ENCODE data around the gene CHFR.
"Not testable (repeated sequence)": the region's sequence is repeated elsewhere in the genome, so short reads cannot be mapped to it uniquely, and the experiment has no call there.

The CHFR gene

GRCh38 chr12:132839558-132840235 lies 47.7 kb downstream of the CHFR start:
- H3K27ac Mint-ChIP-seq, result peak overlapping the region; percentile 60
- H3K36me3 Mint-ChIP-seq, result peaks cover 52% of the 10 kb centered on the region
- no peak overlapping the region for H3K4me3 Mint-ChIP-seq

GRCh38 chr12:132838410-132839080 lies 48.9 kb downstream of the CHFR start:
- H3K9me3 Mint-ChIP-seq, result no peaks in the 10 kb centered on the region
- no peak overlapping the region for H3K4me3 Mint-ChIP-seq
- peaks cover 41% of the 10 kb centered on the region for H3K4me1 Mint-ChIP-seq
- no peak for DNase-seq
- CTCF ChIA-PET, result interaction anchor here (1.3 to 1.4 kb wide), 2 partner anchors 12 to 34 kb away, joined by 4 read pairs; no protein-coding TSS in a partner anchor
- H3K36me3 Mint-ChIP-seq, result peaks cover 58% of the 10 kb centered on the region
- peak overlapping the region; percentile 56 for H3K27ac Mint-ChIP-seq
- H3K27me3 Mint-ChIP-seq, result no peaks in the 10 kb centered on the region

More at GRCh38 chr12:132839558-132840235, 47.7 kb downstream of the CHFR start:
- no peak for DNase-seq
- Mint-ChIP-seq H3K27me3 (no peaks in the 10 kb centered on the region), H3K9me3 (no peaks in the 10 kb centered on the region), H3K4me1 (peaks cover 30% of the 10 kb centered on the region)
- CTCF ChIA-PET, result interaction anchor here (1.3 to 1.4 kb wide), 2 partner anchors 11 to 33 kb away, joined by 4 read pairs; no protein-coding TSS in a partner anchor

- CTCF ChIA-PET, result interaction anchor here (1.3 to 2.1 kb wide), 4 partner anchors 8 to 67 kb away, joined by 4 to 7 read pairs (median 4); no protein-coding TSS in a partner anchor
- Mint-ChIP-seq H3K27me3 (no peaks in the 10 kb centered on the region), H3K36me3 (peaks cover 61% of the 10 kb centered on the region), H3K9me3 (no peaks in the 10 kb centered on the region), H3K27ac (no peak overlapping the region), H3K4me3 (no peak overlapping the region), H3K4me1 (peaks cover 48% of the 10 kb centered on the region)
- DNase-seq, result no peak
These were observed 49.6 kb downstream of the CHFR start for GRCh38 chr12:132837693-132838409.

- no peaks in the 10 kb centered on the region for H3K9me3 Mint-ChIP-seq
- H3K27ac Mint-ChIP-seq, result peak overlapping the region; percentile 93
- H3K4me3 Mint-ChIP-seq, result peak overlapping the region; percentile 72
- CTCF ChIA-PET, result interaction anchor here (1.6 to 2.1 kb wide), 2 partner anchors 9 to 68 kb away, joined by 4 to 7 read pairs; no protein-coding TSS in a partner anchor
- peaks cover 53% of the 10 kb centered on the region for H3K4me1 Mint-ChIP-seq
- no peaks in the 10 kb centered on the region for H3K27me3 Mint-ChIP-seq
- peak; percentile 27 for DNase-seq
- H3K36me3 Mint-ChIP-seq, result peaks cover 61% of the 10 kb centered on the region
These were observed 50.5 kb downstream of the CHFR start for GRCh38 chr12:132836795-132837331.

GRCh38 chr12:132836230-132836629 lies 51.2 kb downstream of the CHFR start:
- CTCF ChIA-PET, result interaction anchor here (1.6 to 2.1 kb wide), 2 partner anchors 9 to 68 kb away, joined by 4 to 7 read pairs; no protein-coding TSS in a partner anchor
- Mint-ChIP-seq H3K36me3 (peaks cover 61% of the 10 kb centered on the region), H3K4me3 (peak overlapping the region; percentile 72), H3K27ac (peak overlapping the region; percentile 93), H3K4me1 (peaks cover 53% of the 10 kb centered on the region)
- DNase-seq, result peak; percentile 51
- H3K27me3 Mint-ChIP-seq, H3K9me3 Mint-ChIP-seq: not testable (repeated sequence)

- no peak for DNase-seq
- CTCF ChIA-PET, result interaction anchor here (0.9 kb wide), 1 partner anchor 69 kb away, joined by 3 read pairs; no protein-coding TSS in a partner anchor
- Mint-ChIP-seq H3K4me3 (peak overlapping the region; percentile 58), H3K27ac (peak overlapping the region; percentile 96), H3K27me3 (no peaks in the 10 kb centered on the region), H3K4me1 (peaks cover 53% of the 10 kb centered on the region), H3K9me3 (no peaks in the 10 kb centered on the region), H3K36me3 (peaks cover 61% of the 10 kb centered on the region)
These were observed 52.1 kb downstream of the CHFR start for GRCh38 chr12:132835076-132836025.

- Mint-ChIP-seq H3K27ac (peak overlapping the region; percentile 96), H3K27me3 (no peaks in the 10 kb centered on the region), H3K4me3 (peak overlapping the region; percentile 58), H3K9me3 (no peaks in the 10 kb centered on the region), H3K4me1 (peaks cover 57% of the 10 kb centered on the region), H3K36me3 (peaks cover 56% of the 10 kb centered on the region)
- peak; percentile 74 for DNase-seq
- CTCF ChIA-PET, result interaction anchor here (0.7 to 1.6 kb wide), 6 partner anchors 23 to 70 kb away, joined by 3 to 5 read pairs (median 4); no protein-coding TSS in a partner anchor
These were observed 53.2 kb downstream of the CHFR start for GRCh38 chr12:132834181-132834711.

GRCh38 chr12:132833341-132833740 lies 54.1 kb downstream of the CHFR start:
- no peak for DNase-seq
- CTCF ChIA-PET, result interaction anchor here (0.9 to 1.6 kb wide), 3 partner anchors 22 to 71 kb away, joined by 3 to 5 read pairs (median 4); no protein-coding TSS in a partner anchor
- H3K36me3 Mint-ChIP-seq, result peaks cover 53% of the 10 kb centered on the region
- H3K4me1 Mint-ChIP-seq, result peaks cover 57% of the 10 kb centered on the region
- peak overlapping the region; percentile 96 for H3K27ac Mint-ChIP-seq
- H3K4me3 Mint-ChIP-seq, result no peak overlapping the region
- H3K27me3 Mint-ChIP-seq, result peaks cover 4% of the 10 kb centered on the region
- no peaks in the 10 kb centered on the region for H3K9me3 Mint-ChIP-seq

GRCh38 chr12:132831771-132832170 lies 55.6 kb downstream of the CHFR start:
- H3K4me1 Mint-ChIP-seq, result peaks cover 64% of the 10 kb centered on the region
- peak overlapping the region; percentile 21 for H3K27ac Mint-ChIP-seq
- H3K4me3 Mint-ChIP-seq, result no peak overlapping the region

GRCh38 chr12:132828706-132829534 lies 58.5 kb downstream of the CHFR start, which contains the start of gene GOLGA3:
TSS of gene GOLGA3 (minus strand) at chr12:132828869. CDS start at chr12:132822128, 6,741 bp downstream.
- H3K4me3 Mint-ChIP-seq, result peak within 1 kb of the TSS; percentile 95
- H3K4me1 Mint-ChIP-seq, result peaks cover 66% of the 10 kb centered on the region
- CTCF ChIA-PET, result interaction anchor here (0.9 to 1.6 kb wide), 2 partner anchors 14 to 57 kb away, joined by 3 read pairs; no protein-coding TSS in a partner anchor

More at GRCh38 chr12:132831771-132832170, 55.6 kb downstream of the CHFR start:
- no peak for DNase-seq
- CTCF ChIA-PET, result interaction anchor here (2.6 kb wide), 1 partner anchor 73 kb away, joined by 7 read pairs; no protein-coding TSS in a partner anchor
- peaks cover 4% of the 10 kb centered on the region for H3K27me3 Mint-ChIP-seq
- H3K36me3 Mint-ChIP-seq, result peaks cover 62% of the 10 kb centered on the region
- no peaks in the 10 kb centered on the region for H3K9me3 Mint-ChIP-seq

GRCh38 chr12:132827763-132828703 lies 59.4 kb downstream of the CHFR start:
- Mint-ChIP-seq H3K36me3 (peaks cover 61% of the 10 kb centered on the region), H3K9me3 (no peaks in the 10 kb centered on the region), H3K4me3 (peak overlapping the region; percentile 83), H3K27ac (peak overlapping the region; percentile 92), H3K27me3 (peaks cover 4% of the 10 kb centered on the region), H3K4me1 (peaks cover 57% of the 10 kb centered on the region)
- CTCF ChIA-PET, result no interaction called here
- peak; percentile 46 for DNase-seq

More at GRCh38 chr12:132828706-132829534, 58.5 kb downstream of the CHFR start, which contains the start of gene GOLGA3:
- Mint-ChIP-seq H3K27ac (peak within 1 kb of the TSS; percentile 99), H3K9me3 (no peaks in the 10 kb centered on the region), H3K27me3 (peaks cover 4% of the 10 kb centered on the region), H3K36me3 (peaks cover 69% of the 10 kb centered on the region)
- DNase-seq, result peak; percentile 95

Data from activated naive CD4-positive, alpha-beta T cell treated with anti-CD3 and anti-CD28 coated beads, Interleukin-2, amount 10 ng/mL, durations not matched to agents 7 days and 5 days (primary cell).